IMR-90 (cell line): Measurements from ENCODE around the gene SYNGR4. TPM values are rescaled to one million over a fixed set of nuclear protein-coding genes. Genes with fewer than 3 reads are reported as not detected.
A peak's percentile ranks its signal among the peaks of the same experiment; 100 is the strongest.

ENCODE experiments used
- ATAC-seq: fragments of 200-7000 bp; cut with Tn5 transposase; 2 replicates; pipeline ENCODE4 v1.9.1; 2020; ENCODE audit warnings: low read depth, mild to moderate bottlenecking, moderate library complexity
- BruUV-seq: library from RNA; stranded (reverse); fragments of 400-500 nt; replicated peaks from 2 replicates; lab custom pipeline; 2021; lab: Mats Ljungman, UMichigan
- CTCF ChIA-PET: fragments of 300-600 bp; formaldehyde crosslinking; extraction: SDS; loops from one replicate; lab custom pipeline; 2021; ENCODE audit warnings: antibody characterized with exemption; lab: Yijun Ruan, JAX
- POLR2A ChIA-PET: fragments of 300-600 bp; sonication (Branson Sonifier 250); formaldehyde crosslinking; loops from one replicate; lab custom pipeline; 2022; ENCODE audit warnings: antibody characterized with exemption; ENCODE audit not compliant: unreplicated experiment; lab: Charles Lee
- DNase-seq: peaks from one replicate; pipeline ENCODE4 v3.0.0; 2013
- H2AFZ ChIP-seq: replicated peaks from 2 replicates; pipeline ENCODE3; 2013; ENCODE audit warnings: low read length, mild to moderate bottlenecking; ENCODE audit not compliant: poor library complexity
- H2AK5ac ChIP-seq: 2 replicates; pipeline ENCODE4 v1.6.1; 2013; ENCODE audit warnings: low read depth, low read length, inconsistent platforms
- H2AK9ac ChIP-seq: replicated peaks from 2 replicates; pipeline ENCODE3; 2013; ENCODE audit warnings: mild to moderate bottlenecking, low read depth, low read length, moderate library complexity; ENCODE audit not compliant: poor library complexity
- H2BK120ac ChIP-seq: 2 replicates; pipeline ENCODE4 v1.6.1; 2013; ENCODE audit warnings: low read depth, low read length, inconsistent platforms
- H2BK15ac ChIP-seq: 3 replicates; pipeline ENCODE4 v1.6.1; 2013; ENCODE audit warnings: low read depth, low read length, inconsistent platforms
- H2BK20ac ChIP-seq: 2 replicates; pipeline ENCODE4 v1.6.1; 2013; ENCODE audit warnings: low read depth, mild to moderate bottlenecking, inconsistent platforms, low read length, moderate library complexity
- H2BK5ac ChIP-seq: 2 replicates; pipeline ENCODE4 v1.6.1; 2013; ENCODE audit warnings: mild to moderate bottlenecking, low read depth, low read length, inconsistent platforms; ENCODE audit not compliant: poor library complexity, severe bottlenecking
- H3K14ac ChIP-seq: replicated peaks from 2 replicates; pipeline ENCODE4 v1.6.1; 2013; ENCODE audit warnings: low read depth, low read length, inconsistent platforms
- H3K18ac ChIP-seq: 2 replicates; pipeline ENCODE4 v1.6.1; 2013; ENCODE audit warnings: low read depth, low read length, control low read depth
- H3K23ac ChIP-seq: 2 replicates; pipeline ENCODE4 v1.6.1; 2013; ENCODE audit warnings: low read depth, low read length, inconsistent platforms
- H3K27ac ChIP-seq: 2 replicates; pipeline ENCODE4 v1.5.1; 2013; ENCODE audit warnings: mild to moderate bottlenecking, control low read depth, low read length; ENCODE audit not compliant: insufficient read depth
- H3K27me3 ChIP-seq: 2 replicates; pipeline ENCODE4 v1.6.1; 2013; ENCODE audit warnings: low read length; ENCODE audit not compliant: control insufficient read depth, insufficient read depth
- H3K36me3 ChIP-seq: 2 replicates; pipeline ENCODE4 v1.6.1; 2013; ENCODE audit warnings: low read length, mixed read lengths; ENCODE audit not compliant: control insufficient read depth, insufficient read depth
- H3K4ac ChIP-seq: 2 replicates; pipeline ENCODE4 v1.6.1; 2013; ENCODE audit warnings: low read depth, low read length, inconsistent platforms
- H3K4me1 ChIP-seq: 2 replicates; pipeline ENCODE4 v1.6.1; 2013; ENCODE audit warnings: low read length, mixed read lengths; ENCODE audit not compliant: control insufficient read depth, insufficient read depth
- H3K4me2 ChIP-seq: 2 replicates; pipeline ENCODE4 v1.6.1; 2013; ENCODE audit warnings: low read depth, mild to moderate bottlenecking, control low read depth, low read length, moderate library complexity
- H3K4me3 ChIP-seq: 2 replicates; pipeline ENCODE4 v1.5.1; 2013; ENCODE audit warnings: low read depth, mild to moderate bottlenecking, control low read depth, low read length, moderate library complexity; ENCODE audit not compliant: insufficient read depth
- H3K56ac ChIP-seq: 2 replicates; pipeline ENCODE4 v1.6.1; 2013; ENCODE audit warnings: low read length, inconsistent platforms; ENCODE audit not compliant: insufficient read depth; ENCODE audit errors: extremely low read depth
- H3K79me1 ChIP-seq, 2 experiments: 2 replicates each; pipeline ENCODE4 v1.6.1; 2013; ENCODE audit warnings: low read length in 2 of 2, inconsistent platforms in 1 of 2, low read depth in 1 of 2
- H3K9ac ChIP-seq: 2 replicates; pipeline ENCODE4 v1.6.1; 2013; ENCODE audit warnings: low read depth, low read length, control low read depth
- H3K9me1 ChIP-seq: 2 replicates; pipeline ENCODE4 v1.6.1; 2013; ENCODE audit warnings: low read length, inconsistent platforms; ENCODE audit not compliant: insufficient read depth
- H3K9me3 ChIP-seq: 2 replicates; pipeline ENCODE4 v1.6.1; 2013; ENCODE audit warnings: low read length; ENCODE audit not compliant: control insufficient read depth, insufficient read depth
- H4K20me1 ChIP-seq: 2 replicates; pipeline ENCODE4 v1.6.1; 2013; ENCODE audit warnings: low read length, inconsistent platforms; ENCODE audit not compliant: insufficient read depth
- H4K5ac ChIP-seq: 2 replicates; pipeline ENCODE4 v1.6.1; 2013; ENCODE audit warnings: mild to moderate bottlenecking, low read depth, low read length, control low read depth
- H4K8ac ChIP-seq, 2 experiments: 2 replicates each; pipeline ENCODE4 v1.6.1; 2013; ENCODE audit warnings: low read depth in 2 of 2, low read length in 2 of 2, control low read depth in 1 of 2, inconsistent platforms in 1 of 2
- H4K91ac ChIP-seq: 2 replicates; pipeline ENCODE4 v1.6.1; 2013; ENCODE audit warnings: low read depth, low read length, inconsistent platforms; ENCODE audit not compliant: insufficient read depth
- MAZ ChIP-seq: IDR thresholded peaks from 2 replicates; pipeline ENCODE4 v1.6.1; 2012; ENCODE audit warnings: low read depth, mild to moderate bottlenecking, low read length, improper control_type of control experiment, moderate library complexity, borderline replicate concordance
- SMC3 ChIP-seq: fragments of 150-350 bp; IDR thresholded peaks from 2 replicates; pipeline ENCODE4 v1.6.1; 2016; ENCODE audit warnings: low read depth, mild to moderate bottlenecking, antibody characterized with exemption, low read length, moderate library complexity
- WGBS, 2 experiments: methylation state at CpG; one replicate each; pipeline versions ENCODE4 v1.1.5 to v1.1.7; 2013; ENCODE audit warnings: missing lambda C conversion rate in 2 of 2; ENCODE audit not compliant: insufficient read length in 1 of 2; ENCODE audit errors: extremely low coverage in 2 of 2; 5-methylcytosine and 5-hydroxymethylcytosine counted together
- dilution Hi-C: fragments of 300-500 bp; cut with HindIII; formaldehyde crosslinking; loops from one replicate; pipeline ENCODE4 v1.14.3; 2018; ENCODE audit warnings: low sequenced_read_pairs; ENCODE audit not compliant: unreplicated experiment
- in situ Hi-C: fragments of 300-500 bp; cut with MboI; formaldehyde crosslinking; loops from 3 replicates; pipeline ENCODE4 v1.14.3; 2019; ENCODE audit warnings: low sequenced_read_pairs, inconsistent platforms, mixed read lengths
- intact Hi-C: fragments of 100-400 bp; cut with micrococcal nuclease; formaldehyde crosslinking; loops from 2 replicates; pipeline ENCODE4 v1.10.0; 2022
- polyA plus RNA-seq, 3 experiments: library from polyadenylated mRNA; depleted of rRNA; stranded (reverse); fragments of >200 nt; gene quantifications; 2 replicates each; pipeline ENCODE4 v1.2.3, GENCODE V29; 2012; ENCODE audit warnings: low replicate concordance in 1 of 3
- total RNA-seq: library from RNA; depleted of rRNA; stranded (reverse); fragments of >200 nt; gene quantifications from 2 replicates; pipeline ENCODE4 v1.2.3, GENCODE V29; 2012

The SYNGR4 gene
- total and polyA plus RNA-seq, 2 of the 4 experiments (the other 2 are of a cell fraction): not detected

GRCh38 chr19:48419158-48419920 lies 55.2 kb downstream of the SYNGR4 start:
- POLR2A ChIA-PET: no interaction called here

More at GRCh38 chr19:48419158-48419920, 55.2 kb downstream of the SYNGR4 start:
- no peak overlapping the region for H2BK5ac ChIP-seq
- no peak overlapping the region for H3K4ac ChIP-seq
- H2BK15ac ChIP-seq: no peak overlapping the region
- peaks cover 4% of the 10 kb centered on the region; the same call in 1 of the 2 replicates for H3K9me1 ChIP-seq
- no peak overlapping the region for H3K27ac ChIP-seq
- no TSS peak for BruUV-seq
- no peak overlapping the region for H3K4me3 ChIP-seq
- H2AFZ ChIP-seq: peak overlapping the region; percentile 46
- H3K9me3 ChIP-seq: no peaks in the 10 kb centered on the region; the same call in 1 of the 2 replicates
- 0 out of 4 replicates have a peak overlapping the region, but pooled peaks of 1 of the 2 experiments have one; percentile 40 for H4K8ac ChIP-seq
- H2AK5ac ChIP-seq: peak overlapping the region; percentile 66; the same call in 1 of the 2 replicates
- no peaks in the 10 kb centered on the region for H3K36me3 ChIP-seq
- H3K9ac ChIP-seq: no peak overlapping the region
- H3K4me2 ChIP-seq: no peak overlapping the region
- H2BK20ac ChIP-seq: no peak overlapping the region
- no peak overlapping the region for H3K18ac ChIP-seq
- no peaks in the 10 kb centered on the region; a peak in 1 of 4 replicates for H3K79me1 ChIP-seq
- peak overlapping the region; percentile 74 for H2AK9ac ChIP-seq
- H3K27me3 ChIP-seq: peaks cover 4% of the 10 kb centered on the region; the same call in 1 of the 2 replicates
- H4K5ac ChIP-seq: no peak overlapping the region
- H3K56ac ChIP-seq: no peak overlapping the region
- peaks cover 2% of the 10 kb centered on the region; the same call in 1 of the 2 replicates for H3K4me1 ChIP-seq
- in situ Hi-C loops (no loop called here), intact Hi-C loops (no loop called here), dilution Hi-C loops (no loop called here)
- H4K20me1 ChIP-seq: no peaks in the 10 kb centered on the region
- H4K91ac ChIP-seq: no peak overlapping the region
- WGBS, 2 experiments: 83% methylated on average over 7 of the region's 31 CpGs; no CpG with 5 or more reads in 1 of the 2 experiments
- ATAC-seq: peak; percentile 61; the same call in 1 of the 2 replicates
- peak; percentile 42 for DNase-seq
- CTCF ChIA-PET: no interaction called here
- no peak overlapping the region for H3K14ac ChIP-seq
- no peak overlapping the region for H3K23ac ChIP-seq
- no peak overlapping the region for H2BK120ac ChIP-seq
- peak; percentile 86 for TF ChIP-seq MAZ
- no peak for TF ChIP-seq SMC3
